Activated gamma-delta T cell treated with Interleukin-2 at 50 U/mL for 16 hours (primary cell): ENCODE measurements around the gene SLC12A4.
"Not testable (repeated sequence)": the region's sequence is repeated elsewhere in the genome, so short reads cannot be mapped to it uniquely, and the experiment has no call there.

Source experiments
- DNase-seq: peaks from one replicate; pipeline ENCODE4 v3.0.0-alpha.2; 2020

SLC12A4 gene

GRCh38 chr16:67968400-67969253 lies at the start of gene SLC12A4:
SLC12A4 (minus strand) TSS chr16:67968637; CDS start chr16:67968553, 84 bp downstream.
- DNase-seq: peak; percentile 79

DNA sequence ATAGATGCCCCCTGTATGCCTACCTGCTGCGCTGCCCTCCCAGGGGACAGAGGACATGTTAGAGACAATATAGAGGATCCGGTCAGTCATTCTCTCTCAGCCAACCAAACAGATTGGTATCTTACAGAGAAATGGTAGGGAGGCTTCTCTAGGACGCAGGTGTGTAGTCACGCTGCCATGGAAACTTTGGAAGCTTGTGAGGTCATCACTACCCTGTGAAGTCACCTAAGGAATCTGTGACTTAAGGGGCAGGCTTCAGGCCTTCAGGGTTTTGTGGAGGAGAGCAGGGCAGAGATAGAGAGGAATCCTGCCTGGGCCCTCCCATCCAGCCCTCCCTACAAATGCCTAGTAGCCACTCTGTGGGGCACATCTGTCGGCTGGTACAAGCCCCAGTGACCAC lies 47.2 kb upstream of the SLC12A4 start, which contains the start of gene DPEP2NB:
DPEP2NB (minus strand) TSS at position 231 of the 400 bp plus-strand sequence; CDS start at position 90, 141 bp downstream.
- DNase-seq: no peak

DNA sequence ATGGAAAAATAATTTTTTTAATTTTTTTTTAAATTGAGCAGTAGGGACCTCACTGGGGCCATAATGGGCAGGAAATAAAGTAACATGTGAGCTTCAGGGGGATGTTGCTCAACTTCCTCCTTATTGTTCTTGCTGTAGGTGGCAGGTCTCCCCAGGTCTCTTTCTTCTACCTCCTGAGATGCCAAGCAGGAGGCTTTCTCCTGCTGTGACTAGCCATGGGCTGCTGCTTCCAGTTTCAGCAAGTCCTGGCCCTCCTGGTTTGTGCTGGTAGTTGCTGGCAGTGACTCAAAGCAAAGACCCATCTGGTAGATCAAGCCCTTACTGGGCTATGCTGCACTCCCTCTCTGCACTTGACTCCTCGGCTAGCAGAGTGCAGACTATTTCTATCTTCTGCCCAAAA lies 45.0 kb upstream of the SLC12A4 start:
- no peak for DNase-seq

DNA sequence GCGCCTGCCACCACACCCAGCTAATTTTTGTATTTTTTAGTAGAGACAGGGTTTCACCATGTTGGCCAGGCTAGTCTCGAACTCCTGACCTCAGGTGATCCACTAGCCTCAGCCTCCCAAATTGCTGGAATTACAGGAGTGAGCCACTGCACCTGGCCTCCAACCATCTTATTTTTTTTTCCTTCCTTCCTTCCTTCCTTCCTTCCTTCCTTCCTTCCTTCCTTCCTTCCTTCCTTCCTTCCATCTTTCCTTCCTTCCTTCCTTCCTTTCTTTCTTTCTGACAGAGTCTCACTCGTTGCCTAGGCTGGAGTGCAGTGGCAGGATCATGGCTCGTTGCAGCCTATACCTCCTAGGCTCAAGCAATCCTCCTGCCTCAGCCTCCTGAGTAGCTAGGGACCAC lies 41.4 kb upstream of the SLC12A4 start:
- not testable (repeated sequence) for DNase-seq

GRCh38 chr16:68009157-68009735 lies 40.8 kb upstream of the SLC12A4 start:
- DNase-seq: no peak

DNA sequence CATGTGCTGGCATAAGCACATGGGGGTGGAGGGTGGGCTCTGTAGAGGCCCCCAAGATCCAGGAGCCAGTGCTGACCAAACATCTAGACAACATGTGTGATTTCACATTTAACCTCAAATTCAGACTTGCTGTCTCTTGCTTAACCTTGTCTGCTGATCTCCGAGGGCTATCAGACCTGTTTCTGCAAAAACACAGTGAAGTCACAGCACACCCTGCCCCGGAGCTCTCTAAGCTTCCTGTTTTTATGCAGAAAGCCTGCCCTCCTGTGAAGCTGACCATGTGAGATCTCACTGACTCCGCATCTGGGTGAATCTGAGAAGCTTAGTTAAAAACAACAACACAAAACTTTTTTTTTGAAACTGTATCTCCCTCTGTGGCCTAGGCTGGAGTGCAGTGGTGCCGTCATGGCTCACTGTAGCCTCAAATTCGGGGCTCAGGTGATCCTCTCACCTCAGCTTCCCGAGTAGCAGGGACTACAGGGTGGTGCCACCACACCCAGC lies 37.4 kb upstream of the SLC12A4 start:
- DNase-seq: peak; percentile 69

DNA sequence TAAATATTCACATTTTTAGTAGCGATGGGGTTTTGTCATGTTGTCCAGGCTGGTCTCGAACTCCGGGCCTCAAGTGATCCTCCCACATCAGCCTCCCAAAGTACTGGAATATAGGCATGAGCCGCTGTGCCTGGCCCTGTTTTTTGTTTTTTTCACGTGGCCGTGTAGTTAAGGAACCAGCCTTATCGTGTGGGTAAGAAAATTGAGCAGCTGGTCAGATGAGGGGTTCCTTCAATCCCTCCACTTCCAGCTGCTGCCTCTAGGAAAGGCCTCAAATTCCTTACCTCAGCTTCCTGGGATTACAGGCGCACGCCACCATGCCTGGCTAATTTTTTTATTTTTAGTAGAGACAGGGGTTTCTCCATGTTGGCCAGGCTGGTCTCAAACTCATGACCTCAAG lies 36.8 kb upstream of the SLC12A4 start:
- no peak for DNase-seq

- DNase-seq: no peak
Observed at GRCh38 chr16:68003031-68003430, 34.6 kb upstream of the SLC12A4 start.

- DNase-seq: no peak
Observed at GRCh38 chr16:68000450-68000849, 32.0 kb upstream of the SLC12A4 start.

DNA sequence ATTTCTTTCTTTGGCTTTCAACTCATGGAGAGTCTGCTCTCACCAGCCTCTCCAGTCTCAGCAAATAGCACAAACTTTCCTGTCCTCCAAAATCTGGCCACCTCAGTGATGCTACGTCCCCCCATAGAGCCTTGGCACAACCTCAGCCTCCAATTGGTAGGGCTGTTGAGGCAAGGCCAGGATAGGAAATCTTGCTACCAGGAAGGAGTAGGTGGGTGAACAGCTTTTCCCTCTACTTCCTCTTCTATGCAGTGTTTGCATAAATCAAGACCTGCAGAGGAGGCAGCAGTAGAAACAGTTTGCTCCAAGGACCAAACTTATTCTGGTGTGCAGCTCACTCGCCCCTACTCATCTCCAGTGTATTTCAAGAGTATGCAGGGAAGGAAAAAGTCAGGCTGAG lies 31.5 kb upstream of the SLC12A4 start:
- DNase-seq: no peak

GRCh38 chr16:67998779-67999688 lies 30.6 kb upstream of the SLC12A4 start, which contains the start of gene DPEP2:
DPEP2 (minus strand) TSS chr16:67999484; CDS start chr16:67993212, 6,272 bp downstream.
- peak; percentile 60 for DNase-seq

DNA sequence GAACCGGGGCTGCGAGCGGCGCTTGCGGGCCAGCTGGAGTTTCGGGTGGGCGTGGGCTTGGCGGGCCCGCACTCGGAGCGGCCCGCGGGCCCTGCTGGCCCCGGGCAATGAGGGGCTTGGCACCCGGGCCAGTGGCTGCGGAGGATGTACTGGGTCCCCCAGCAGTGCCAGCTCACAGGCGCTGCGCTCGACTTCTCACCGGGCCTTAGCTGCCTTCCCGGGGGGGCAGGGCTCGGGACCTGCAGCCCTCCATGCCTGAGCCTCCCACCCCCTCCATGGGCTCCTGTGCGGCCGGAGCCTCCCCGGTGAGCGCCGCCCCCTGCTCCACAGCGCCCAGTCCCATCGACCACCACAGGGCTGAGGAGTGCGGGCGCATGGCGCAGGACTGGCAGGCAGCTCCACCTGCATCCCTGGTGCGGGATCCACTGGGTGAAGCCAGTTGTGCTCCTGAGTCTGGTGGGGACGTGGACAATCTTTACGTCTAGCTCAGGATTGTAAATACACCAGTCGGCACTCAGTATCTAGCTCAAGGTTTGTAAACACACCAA lies 29.9 kb upstream of the SLC12A4 start:
- not testable (repeated sequence) for DNase-seq

DNA sequence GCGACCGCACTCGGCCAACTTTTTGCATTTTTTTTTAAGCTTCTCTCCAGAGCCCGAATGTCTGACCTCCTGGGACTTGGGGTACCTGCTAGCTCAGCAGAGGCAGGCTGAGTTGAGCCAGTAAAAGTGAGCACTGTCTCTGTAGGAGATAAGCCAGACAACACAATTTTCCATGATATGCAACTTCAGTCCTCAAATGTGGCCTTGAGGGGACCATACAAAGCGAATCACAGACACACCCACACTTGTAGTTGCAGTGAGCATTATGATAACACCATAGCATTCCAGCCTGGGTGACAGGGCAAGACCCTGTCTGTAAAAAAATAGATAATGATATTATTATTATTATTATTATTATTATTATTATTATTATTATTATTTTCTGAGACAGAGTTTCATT lies 28.2 kb upstream of the SLC12A4 start:
- no peak for DNase-seq

- no peak for DNase-seq
Observed at GRCh38 chr16:67995423-67995822, 27.0 kb upstream of the SLC12A4 start.

DNA sequence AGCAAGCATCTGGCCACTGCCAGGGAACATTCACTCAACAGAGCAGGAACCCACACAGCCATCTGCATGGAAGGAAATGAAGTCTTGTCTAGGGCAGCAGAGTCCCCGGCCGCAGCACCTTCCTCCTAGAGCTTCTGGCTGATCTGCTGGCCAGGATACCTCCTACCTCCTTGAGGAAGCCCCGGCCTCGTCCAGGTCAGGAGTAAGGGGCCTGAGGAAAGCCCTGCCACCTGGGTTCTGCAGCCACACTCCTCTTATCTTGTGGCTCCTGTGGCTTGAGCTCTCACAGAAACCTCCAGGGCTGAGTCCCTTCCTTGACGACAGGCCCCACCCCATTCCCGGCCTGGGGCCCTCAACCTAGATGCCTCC lies 25.6 kb upstream of the SLC12A4 start:
- DNase-seq: not testable (repeated sequence)

GRCh38 chr16:67993207-67994039 lies 25.0 kb upstream of the SLC12A4 start:
- peak; percentile 81 for DNase-seq

GRCh38 chr16:67992661-67993206 lies 24.3 kb upstream of the SLC12A4 start:
- DNase-seq: no peak

DNA sequence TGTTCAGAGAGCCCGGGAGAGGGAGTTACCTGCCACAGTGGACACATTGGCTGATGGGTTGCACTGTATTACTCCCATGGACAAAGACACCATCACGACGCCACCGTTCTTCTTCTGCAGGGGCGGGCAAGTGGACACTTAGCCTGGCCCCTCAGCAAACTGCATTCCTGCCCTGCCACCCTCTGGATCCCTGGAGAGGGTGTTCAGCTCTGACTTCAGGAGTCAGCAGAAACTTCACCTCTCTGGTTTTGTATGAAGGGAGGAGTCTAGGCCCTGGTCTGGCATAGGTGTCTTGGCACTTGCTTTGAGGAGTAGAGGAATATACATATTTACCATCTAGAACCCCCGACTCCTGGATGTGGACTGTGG lies 21.6 kb upstream of the SLC12A4 start:
- DNase-seq: no peak

- DNase-seq: no peak
Observed at GRCh38 chr16:67989322-67990017, 21.0 kb upstream of the SLC12A4 start.

DNA sequence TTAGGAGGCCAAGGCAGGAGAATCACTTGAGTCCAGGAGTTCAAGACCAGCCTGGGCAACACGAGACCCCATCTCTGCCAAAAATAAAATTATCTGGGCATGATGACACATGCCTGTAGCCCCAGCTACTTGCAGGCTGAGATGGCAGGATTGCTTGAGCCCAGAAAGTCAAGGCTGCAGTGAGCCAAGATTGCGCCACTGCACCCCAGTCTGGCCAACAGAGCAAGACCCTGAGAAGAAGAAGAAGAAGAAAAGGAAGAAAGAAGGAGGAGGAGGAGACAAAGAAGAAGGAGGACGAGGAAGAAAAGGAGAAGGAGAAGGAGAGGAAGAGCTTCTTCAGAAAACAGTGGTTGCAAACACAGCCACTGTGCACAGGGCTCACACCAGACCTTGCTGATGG lies 20.2 kb upstream of the SLC12A4 start:
- no peak for DNase-seq
